ENCODE results near the gene KRCC1.
"Not testable (repeated sequence)": the region's sequence is repeated elsewhere in the genome, so short reads cannot be mapped to it uniquely, and the experiment has no call there.

KRCC1 gene

DNA sequence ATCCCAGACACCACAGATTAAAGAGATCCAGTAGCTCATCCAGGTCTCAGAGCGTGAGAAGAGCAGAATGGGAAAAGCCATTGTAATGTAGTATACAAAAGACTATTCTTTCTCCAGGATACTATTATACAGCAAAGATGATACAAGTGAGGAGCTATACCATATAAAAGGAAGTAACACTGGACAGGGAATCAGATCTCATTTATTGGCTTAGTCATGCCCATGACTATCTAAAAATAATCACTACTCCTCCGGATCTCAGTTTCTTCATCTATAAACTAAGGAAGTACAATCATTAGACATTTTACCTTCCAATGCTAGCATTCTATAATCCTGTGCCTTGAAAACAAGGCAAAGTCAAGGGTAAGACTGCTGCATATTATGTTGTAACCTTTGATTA is 19.4 kb downstream of the KRCC1 start:
- no peak for DNase-seq

GRCh38 chr2:88032070-88032702 is 23.4 kb downstream of the KRCC1 start:
- no peak for DNase-seq

DNA sequence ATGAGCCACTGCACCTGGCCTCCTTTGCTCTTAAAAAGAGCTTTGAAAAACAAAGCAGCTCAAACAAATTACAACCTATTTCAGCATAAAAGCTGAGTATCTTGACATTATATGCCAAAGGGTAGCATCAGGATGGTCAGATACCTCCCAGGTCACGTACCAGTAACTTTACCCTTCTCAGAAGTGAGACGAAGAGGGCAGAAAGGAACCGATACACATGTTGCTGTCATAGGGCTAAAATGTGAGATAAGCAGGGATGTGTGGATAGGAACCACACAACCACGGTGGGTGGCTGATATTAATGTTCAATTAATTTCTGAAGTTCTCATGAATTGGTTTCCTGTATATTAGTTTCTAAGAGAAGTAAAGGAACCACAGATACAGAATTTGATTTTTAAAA is 26.7 kb downstream of the KRCC1 start:
- DNase-seq: no peak

GRCh38 chr2:88027697-88028389 is 27.7 kb downstream of the KRCC1 start:
- no peak for DNase-seq

DNA sequence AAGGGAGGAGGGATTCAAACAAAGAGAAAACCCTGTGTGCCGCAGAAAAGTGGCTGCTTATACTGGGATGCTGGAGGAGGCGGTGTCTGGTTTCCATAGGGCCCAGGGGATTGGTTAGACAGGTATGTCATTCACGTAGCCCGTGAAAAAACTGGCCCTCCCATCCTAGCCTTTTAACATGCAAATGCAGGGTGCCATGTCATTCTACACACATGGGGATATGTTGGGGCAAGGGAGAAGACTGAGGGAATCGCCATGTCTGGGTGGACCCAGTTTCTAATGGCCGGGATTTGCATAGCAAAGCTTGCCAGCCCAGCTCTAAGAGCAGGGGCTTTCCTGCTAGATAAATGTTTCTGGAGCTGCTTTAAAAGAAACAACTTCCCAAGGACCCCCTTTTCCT is 31.1 kb downstream of the KRCC1 start:
- no peak for DNase-seq

- DNase-seq: no peak
These were observed 33.0 kb downstream of the KRCC1 start for GRCh38 chr2:88022669-88022921.

DNA sequence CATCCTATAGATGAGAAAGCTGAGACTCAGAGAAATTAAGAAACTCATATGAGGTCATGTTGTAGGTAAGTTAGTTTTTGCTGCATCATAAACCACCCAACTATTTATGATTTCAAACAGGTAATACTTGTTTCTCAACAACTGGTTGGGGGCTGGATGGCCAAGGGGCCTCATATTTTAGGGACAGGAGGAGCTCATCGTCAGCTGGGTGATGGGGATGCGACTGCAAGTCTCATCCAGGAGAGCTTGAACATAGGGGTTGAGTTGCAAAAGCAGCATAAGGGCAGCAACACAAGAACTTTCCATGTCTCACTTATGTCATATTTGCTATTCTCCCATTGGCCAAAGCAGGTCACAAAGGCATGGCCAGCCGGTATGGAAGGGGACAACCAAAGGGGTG is 35.6 kb downstream of the KRCC1 start:
- no peak for DNase-seq

GRCh38 chr2:88018909-88019308 is 36.7 kb downstream of the KRCC1 start:
- no peak for DNase-seq

- DNase-seq: not testable (repeated sequence)
These were observed 37.3 kb downstream of the KRCC1 start for GRCh38 chr2:88018077-88018805.

- DNase-seq: not testable (repeated sequence)
These were observed 37.9 kb downstream of the KRCC1 start for GRCh38 chr2:88017780-88018038.

GRCh38 chr2:88016960-88017779 is 38.4 kb downstream of the KRCC1 start:
- DNase-seq: no peak

DNA sequence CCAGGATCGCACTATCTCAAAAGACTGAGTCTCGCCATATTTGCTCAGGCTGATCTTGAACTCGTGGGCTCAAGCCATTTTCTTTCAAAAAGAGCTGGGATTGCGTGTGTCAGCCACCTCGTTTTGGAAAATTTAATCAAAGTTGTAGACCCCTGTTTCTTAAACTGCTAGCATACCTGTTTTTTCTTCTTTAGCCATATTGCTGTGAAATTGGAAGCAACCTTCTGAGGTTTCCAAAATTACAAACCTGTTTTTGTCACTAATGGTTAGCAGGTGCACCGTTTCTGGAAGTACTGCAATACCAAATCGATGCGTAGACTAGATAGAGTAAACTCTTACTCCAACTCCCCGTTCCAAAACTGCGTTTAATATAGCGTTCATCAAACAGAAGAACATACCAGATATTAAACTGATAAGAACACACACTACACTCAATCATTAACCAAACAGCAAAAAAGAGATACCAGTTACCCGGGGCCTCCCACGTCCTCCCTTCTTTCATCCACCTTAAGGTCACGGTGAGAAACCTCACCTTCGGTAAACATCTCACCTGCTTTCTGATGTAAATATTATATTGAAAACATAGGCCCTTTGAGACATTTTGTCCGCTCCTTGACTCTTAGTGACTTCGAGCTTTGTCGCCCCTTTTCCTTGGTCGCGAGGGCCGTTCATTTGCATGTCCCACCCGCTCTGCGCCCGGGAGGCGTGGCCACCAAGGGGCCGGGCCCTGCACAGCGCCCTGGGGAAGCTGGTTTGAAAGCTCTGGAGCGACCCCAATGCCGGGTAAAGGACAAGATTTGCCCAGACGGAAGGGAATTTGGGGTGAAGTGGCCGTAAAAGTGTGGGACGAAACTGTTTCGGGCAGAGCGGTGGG is 39.3 kb downstream of the KRCC1 start, which contains the start of gene RNU2-63P:
Gene RNU2-63P (minus strand): TSS at position 462 of the 874 bp plus-strand sequence.
- peak; percentile 79 for DNase-seq

DNA sequence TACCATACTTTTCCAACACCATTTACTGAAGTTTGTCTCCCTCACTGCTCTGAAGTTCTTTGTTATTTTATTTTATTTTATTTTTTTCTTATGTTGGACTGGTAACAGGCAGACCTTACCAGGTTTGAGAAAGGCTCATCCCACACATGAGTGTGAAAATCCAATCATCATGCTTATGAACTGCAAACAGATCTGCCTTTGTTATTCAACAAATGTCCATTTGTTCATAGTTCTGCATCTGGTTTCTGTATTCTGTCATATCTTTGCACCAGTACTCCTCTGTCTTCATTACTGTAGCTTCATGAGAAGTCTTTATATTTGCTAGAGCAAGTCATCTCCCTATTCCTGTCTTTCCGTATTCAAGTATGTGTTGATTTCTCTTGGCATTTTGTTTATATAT is 44.6 kb downstream of the KRCC1 start:
- DNase-seq: no peak

- DNase-seq: no peak
These were observed 45.4 kb downstream of the KRCC1 start for GRCh38 chr2:88010136-88010535.

- DNase-seq: no peak
These were observed 48.6 kb downstream of the KRCC1 start for GRCh38 chr2:88006912-88007439.

GRCh38 chr2:88005776-88006175 is 49.8 kb downstream of the KRCC1 start:
- no peak for DNase-seq

- DNase-seq: no peak
These were observed 52.4 kb downstream of the KRCC1 start for GRCh38 chr2:88003074-88003755.

- no peak for DNase-seq
These were observed 53.2 kb downstream of the KRCC1 start for GRCh38 chr2:88002359-88002707.

DNA sequence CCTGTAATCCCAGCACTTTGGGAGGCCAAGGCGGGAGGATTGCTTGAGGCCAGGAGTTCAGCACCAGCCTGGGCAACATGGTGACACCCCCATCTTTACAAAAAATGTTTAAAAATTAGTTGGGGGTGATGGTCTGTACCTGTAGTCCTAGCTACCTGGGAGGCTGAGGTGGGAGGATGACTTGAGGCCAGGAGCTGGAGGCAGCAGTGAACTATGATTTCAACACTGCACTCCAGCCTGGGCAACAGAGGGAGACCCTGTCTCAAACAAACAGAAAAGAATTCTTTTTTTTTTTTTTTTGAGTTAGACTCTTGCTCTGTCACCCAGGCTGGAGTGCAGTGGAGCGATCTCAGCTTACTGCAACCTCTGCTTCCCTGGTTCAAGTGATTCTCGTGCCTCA is 55.1 kb downstream of the KRCC1 start:
- not testable (repeated sequence) for DNase-seq

DNA sequence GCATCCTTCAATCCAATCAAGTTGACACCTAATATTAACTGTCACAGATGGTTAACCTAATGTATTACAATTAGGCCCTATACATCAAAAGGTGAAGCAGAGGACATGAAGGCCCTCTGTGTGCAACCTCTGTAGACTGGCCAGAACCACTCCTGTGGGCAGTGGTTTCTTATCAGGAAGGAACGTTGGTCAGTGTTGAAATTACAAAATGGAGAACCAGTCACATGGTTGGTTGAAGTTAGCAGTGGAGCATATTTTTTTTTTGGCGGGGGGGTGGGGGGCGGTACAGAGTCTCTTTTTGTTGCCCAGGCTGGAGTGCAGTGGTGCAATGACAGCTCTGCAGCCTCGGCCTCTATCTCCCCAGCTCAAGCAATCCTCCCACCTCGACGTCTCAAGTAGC is 59.0 kb downstream of the KRCC1 start:
- DNase-seq: no peak

GRCh38 chr2:87995756-87996155 is 59.8 kb downstream of the KRCC1 start:
- no peak for DNase-seq

- not testable (repeated sequence) for DNase-seq
These were observed 61.2 kb downstream of the KRCC1 start for GRCh38 chr2:87994304-87994850.

All from activated naive CD4-positive, alpha-beta T cell treated with anti-CD3 and anti-CD28 coated beads, Interleukin-2, amount 50 U/mL, for 16 hours (primary cell).